ENCODE data around the gene PDS5A. TPM values are rescaled to one million over a fixed set of nuclear protein-coding genes. Genes with fewer than 3 reads are reported as not detected.
A peak's percentile ranks its signal among the peaks of the same experiment; 100 is the strongest.
"Not testable (repeated sequence)": the region's sequence is repeated elsewhere in the genome, so short reads cannot be mapped to it uniquely, and the experiment has no call there.

The PDS5A gene
- total RNA-seq, 1 donor from 2014 or later = 53.3 TPM

DNA sequence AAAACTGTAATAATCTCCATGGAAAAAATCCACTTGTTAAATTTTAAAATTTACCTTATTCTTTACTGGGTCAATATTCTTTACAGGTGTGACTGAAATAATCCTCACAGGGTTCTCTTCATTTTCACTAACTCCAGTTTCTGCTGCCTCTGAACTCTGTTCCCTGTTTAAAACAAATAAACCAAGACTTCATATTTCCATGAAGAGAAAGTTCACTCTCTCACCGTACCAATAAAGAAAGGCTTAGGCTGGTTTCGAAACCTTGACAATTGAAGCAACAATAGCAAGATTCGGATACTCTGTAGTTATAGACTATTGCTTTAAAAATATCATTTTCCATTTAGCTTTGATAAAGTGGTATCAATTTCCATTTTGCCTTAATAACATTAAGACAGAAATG lies 135.8 kb downstream of the PDS5A start:
- Mint-ChIP-seq H3K4me1 (ENCODE audit: low read depth) (no peaks in the 10 kb centered on the region), H3K9me3 (ENCODE audit: low read depth) (no peaks in the 10 kb centered on the region), H3K27me3 (ENCODE audit: low read depth) (no peaks in the 10 kb centered on the region), H3K27ac (ENCODE audit: unreplicated experiment) (no peak overlapping the region), H3K4me3 (ENCODE audit: unreplicated experiment) (no peak overlapping the region), H3K36me3 (ENCODE audit: low read depth) (peaks cover 30% of the 10 kb centered on the region)
- TF ChIP-seq, protein P1, sequence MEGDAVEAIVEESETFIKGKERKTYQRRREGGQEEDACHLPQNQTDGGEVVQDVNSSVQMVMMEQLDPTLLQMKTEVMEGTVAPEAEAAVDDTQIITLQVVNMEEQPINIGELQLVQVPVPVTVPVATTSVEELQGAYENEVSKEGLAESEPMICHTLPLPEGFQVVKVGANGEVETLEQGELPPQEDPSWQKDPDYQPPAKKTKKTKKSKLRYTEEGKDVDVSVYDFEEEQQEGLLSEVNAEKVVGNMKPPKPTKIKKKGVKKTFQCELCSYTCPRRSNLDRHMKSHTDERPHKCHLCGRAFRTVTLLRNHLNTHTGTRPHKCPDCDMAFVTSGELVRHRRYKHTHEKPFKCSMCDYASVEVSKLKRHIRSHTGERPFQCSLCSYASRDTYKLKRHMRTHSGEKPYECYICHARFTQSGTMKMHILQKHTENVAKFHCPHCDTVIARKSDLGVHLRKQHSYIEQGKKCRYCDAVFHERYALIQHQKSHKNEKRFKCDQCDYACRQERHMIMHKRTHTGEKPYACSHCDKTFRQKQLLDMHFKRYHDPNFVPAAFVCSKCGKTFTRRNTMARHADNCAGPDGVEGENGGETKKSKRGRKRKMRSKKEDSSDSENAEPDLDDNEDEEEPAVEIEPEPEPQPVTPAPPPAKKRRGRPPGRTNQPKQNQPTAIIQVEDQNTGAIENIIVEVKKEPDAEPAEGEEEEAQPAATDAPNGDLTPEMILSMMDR (IDR thresholded peaks at IDR 0.05) = no peak
- DNase-seq (ENCODE audit: low spot score) = no peak

DNA sequence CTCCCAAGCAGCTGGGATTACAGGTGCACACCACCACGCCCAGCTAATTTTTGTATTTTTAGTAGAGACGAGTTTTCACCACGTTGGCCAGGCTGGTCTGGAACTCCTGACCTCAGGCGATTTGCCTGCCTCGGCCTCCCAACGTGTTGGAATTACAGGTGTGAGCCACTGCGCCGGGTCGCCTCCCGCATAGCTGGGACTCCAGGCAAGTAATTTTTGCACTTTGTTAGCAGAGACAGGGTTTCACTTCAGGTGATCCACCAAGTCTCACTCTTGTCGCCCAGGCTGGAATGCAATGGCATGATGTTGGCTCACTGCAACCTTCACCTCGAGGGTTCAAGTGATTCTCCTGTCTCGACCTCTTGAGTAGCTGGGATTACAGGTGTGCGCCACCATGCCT lies 137.2 kb downstream of the PDS5A start:
- DNase-seq (ENCODE audit: low spot score); H3K9me3 Mint-ChIP-seq (ENCODE audit: low read depth); H3K27me3 Mint-ChIP-seq (ENCODE audit: low read depth); H3K4me3 Mint-ChIP-seq (ENCODE audit: unreplicated experiment); H3K27ac Mint-ChIP-seq (ENCODE audit: unreplicated experiment); H3K4me1 Mint-ChIP-seq (ENCODE audit: low read depth): not testable (repeated sequence)
- peaks cover 36% of the 10 kb centered on the region for H3K36me3 Mint-ChIP-seq (ENCODE audit: low read depth)

- no peak for DNase-seq (ENCODE audit: low spot score)
- Mint-ChIP-seq H3K27ac (ENCODE audit: unreplicated experiment) (no peak overlapping the region), H3K9me3 (ENCODE audit: low read depth) (no peaks in the 10 kb centered on the region), H3K4me1 (ENCODE audit: low read depth) (no peaks in the 10 kb centered on the region), H3K36me3 (ENCODE audit: low read depth) (peaks cover 39% of the 10 kb centered on the region), H3K27me3 (ENCODE audit: low read depth) (no peaks in the 10 kb centered on the region), H3K4me3 (ENCODE audit: unreplicated experiment) (no peak overlapping the region)
- TF ChIP-seq, protein P1 (IDR thresholded peaks at IDR 0.05) = no peak
Measured at GRCh38 chr4:39840027-39840426, 137.7 kb downstream of the PDS5A start.

GRCh38 chr4:39838431-39838830 lies 139.3 kb downstream of the PDS5A start:
- H3K27me3 Mint-ChIP-seq (ENCODE audit: low read depth); H3K27ac Mint-ChIP-seq (ENCODE audit: unreplicated experiment); DNase-seq (ENCODE audit: low spot score); H3K4me3 Mint-ChIP-seq (ENCODE audit: unreplicated experiment); H3K9me3 Mint-ChIP-seq (ENCODE audit: low read depth); H3K4me1 Mint-ChIP-seq (ENCODE audit: low read depth): not testable (repeated sequence)
- peaks cover 42% of the 10 kb centered on the region for H3K36me3 Mint-ChIP-seq (ENCODE audit: low read depth)

DNA sequence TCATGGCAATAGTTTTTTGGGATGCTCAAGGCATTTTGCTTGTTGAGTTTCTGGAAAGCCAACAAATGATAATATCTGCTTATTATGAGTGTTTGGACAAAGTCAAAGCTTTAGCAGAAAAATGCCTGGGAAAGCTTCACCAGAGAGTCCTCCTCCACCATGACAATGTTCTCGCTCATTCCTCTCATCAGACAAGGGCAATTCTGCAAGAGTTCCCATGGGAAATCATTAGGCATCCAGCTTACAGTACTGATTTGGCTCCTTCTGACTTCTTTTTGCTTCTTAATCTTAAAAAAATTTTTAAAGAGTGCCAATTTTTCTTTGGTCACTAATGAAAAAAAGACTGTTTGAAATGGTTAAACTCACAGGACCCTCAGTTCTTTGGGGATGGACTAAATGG lies 143.4 kb downstream of the PDS5A start:
- no peaks in the 10 kb centered on the region for H3K9me3 Mint-ChIP-seq (ENCODE audit: low read depth)
- H3K4me3 Mint-ChIP-seq (ENCODE audit: unreplicated experiment) = no peak overlapping the region
- peaks cover 33% of the 10 kb centered on the region for H3K36me3 Mint-ChIP-seq (ENCODE audit: low read depth)
- no peak overlapping the region for H3K27ac Mint-ChIP-seq (ENCODE audit: unreplicated experiment)
- no peaks in the 10 kb centered on the region for H3K27me3 Mint-ChIP-seq (ENCODE audit: low read depth)
- peaks cover 3% of the 10 kb centered on the region for H3K4me1 Mint-ChIP-seq (ENCODE audit: low read depth)
- TF ChIP-seq, protein P1 (IDR thresholded peaks at IDR 0.05) = no peak
- no peak for DNase-seq (ENCODE audit: low spot score)

DNA sequence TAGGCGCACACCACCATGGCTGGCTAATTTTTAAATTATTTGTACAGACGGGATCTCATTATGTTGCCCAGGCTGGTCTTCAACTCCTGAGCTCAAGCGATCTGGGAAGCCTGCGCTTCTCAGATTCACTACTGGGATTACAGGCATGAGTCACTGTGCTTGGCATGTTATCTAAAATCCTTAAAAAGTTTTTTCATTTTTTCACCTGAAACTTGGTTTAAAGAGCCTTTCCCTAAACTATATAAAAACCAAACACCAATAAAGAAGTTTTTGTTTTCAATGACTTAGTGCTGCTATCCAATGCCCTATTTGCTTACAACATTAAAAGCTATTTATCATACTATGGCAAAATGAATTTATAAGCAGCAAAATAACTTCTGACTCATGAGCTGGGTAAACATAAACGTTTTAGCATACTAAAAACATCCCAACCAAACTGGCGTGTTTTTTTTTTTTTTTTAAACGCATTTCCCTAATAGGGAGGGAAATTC lies 151.9 kb downstream of the PDS5A start:
- DNase-seq (ENCODE audit: low spot score) = no peak
- Mint-ChIP-seq H3K9me3 (ENCODE audit: low read depth) (no peaks in the 10 kb centered on the region), H3K4me3 (ENCODE audit: unreplicated experiment) (no peak overlapping the region), H3K27me3 (ENCODE audit: low read depth) (no peaks in the 10 kb centered on the region), H3K4me1 (ENCODE audit: low read depth) (peaks cover 31% of the 10 kb centered on the region), H3K27ac (ENCODE audit: unreplicated experiment) (peak overlapping the region; percentile 88), H3K36me3 (ENCODE audit: low read depth) (peaks cover 16% of the 10 kb centered on the region)
- TF ChIP-seq, protein P1 (IDR thresholded peaks at IDR 0.05) = no peak
